ENCODE data around the gene SENP7.
"Not testable (repeated sequence)": the region's sequence is repeated elsewhere in the genome, so short reads cannot be mapped to it uniquely, and the experiment has no call there.

SENP7 gene

DNA sequence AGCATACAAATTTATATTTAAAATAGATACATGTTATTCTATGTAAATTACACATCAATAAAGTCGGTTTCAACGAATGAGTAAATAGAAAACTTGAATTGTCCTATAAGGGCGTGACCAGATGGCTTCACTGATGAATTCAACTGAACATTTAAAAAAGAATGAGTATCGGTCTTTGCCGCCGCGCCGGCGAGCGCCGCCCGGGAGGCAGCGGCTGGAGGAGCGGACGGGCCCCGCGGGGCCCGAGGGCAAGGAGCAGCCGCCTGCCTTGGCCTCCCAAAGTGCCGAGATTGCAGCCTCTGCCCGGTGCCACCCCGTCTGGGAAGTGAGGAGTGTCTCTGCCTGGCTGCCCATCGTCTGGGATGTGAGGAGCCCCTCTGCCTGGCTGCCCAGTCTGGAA is 74.4 kb downstream of the SENP7 start:
- not testable (repeated sequence) for DNase-seq

DNA sequence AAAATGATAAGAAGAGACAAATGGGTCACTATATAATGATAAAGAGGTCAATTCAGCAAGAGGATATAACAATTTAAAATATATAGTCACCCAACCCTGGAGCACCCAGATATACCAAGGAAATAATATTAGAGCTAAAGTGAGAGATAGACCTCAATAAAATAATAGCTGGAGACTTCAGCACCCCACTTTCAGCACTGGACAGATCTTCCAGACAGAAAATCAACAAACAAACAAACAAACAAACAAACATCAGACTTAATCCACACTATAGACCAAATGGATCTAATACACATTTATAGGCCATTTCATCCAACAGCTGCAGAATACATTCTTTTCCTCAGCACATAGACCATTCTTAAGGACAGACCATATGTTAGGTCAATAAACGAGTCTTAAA is 79.4 kb downstream of the SENP7 start:
- DNase-seq = no peak

DNA sequence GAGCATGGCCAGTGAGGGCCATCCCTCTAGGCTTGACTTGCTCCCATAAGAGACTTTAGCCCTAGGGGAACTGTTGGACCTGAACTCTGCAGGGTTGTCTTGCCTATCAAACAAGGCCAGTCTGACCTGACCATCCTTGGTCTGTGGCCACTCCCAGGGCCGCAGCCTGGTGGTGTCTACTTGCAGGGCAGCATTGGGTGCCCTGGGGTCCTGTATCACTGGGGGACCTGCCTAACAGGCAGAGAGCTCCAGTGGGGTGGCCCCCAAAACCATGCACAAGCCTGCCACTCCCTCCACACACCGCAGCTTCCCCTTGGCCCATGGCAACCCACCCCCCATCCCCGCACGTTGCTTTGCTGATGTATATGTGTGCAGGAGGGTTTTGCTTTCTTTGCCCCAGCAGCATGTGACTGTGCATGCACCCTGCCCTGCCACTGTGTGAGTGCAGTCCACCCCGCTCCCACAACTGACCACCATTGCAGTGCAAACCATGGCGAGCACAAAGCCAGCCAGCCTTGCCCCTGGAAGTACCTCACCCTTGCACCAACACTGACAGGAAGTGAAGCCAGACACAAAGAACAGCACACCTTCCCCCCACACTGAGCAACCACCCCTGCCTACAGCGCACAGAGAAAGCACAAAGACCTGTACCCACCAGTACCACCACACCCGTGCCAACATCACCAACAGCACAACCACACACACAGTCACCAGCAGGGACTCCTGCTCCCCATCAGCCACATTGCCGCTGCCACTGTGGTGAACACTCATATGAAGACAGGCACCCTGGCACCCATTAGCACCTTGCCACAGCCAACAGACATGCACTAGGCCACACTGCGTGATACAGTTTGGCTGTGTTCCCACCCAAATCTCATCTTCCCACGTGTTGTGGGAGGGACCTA is 88.8 kb downstream of the SENP7 start:
- DNase-seq = no peak

- no peak for DNase-seq
Measured at GRCh38 chr3:101418851-101419250, 94.2 kb downstream of the SENP7 start.

DNA sequence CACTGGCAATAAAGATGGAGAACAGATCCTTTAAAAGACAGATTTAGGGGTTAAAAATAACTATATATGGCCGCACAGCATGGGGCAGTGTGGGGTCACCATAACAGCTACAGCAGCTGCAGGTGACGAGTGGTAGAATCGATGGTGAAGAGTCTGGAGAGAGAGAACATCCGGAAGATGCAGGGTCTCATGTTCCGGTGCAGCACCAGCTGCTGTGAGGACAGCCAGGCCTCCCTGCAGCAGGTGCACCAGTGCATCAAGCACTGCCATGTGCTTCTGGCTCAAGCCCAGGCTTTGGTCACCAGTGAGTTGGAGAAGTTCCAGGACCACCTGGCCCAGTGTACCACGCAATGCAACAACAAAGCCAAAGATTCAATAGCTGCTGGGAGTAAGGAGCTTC is 98.9 kb downstream of the SENP7 start:
- DNase-seq = no peak

- DNase-seq = no peak
Measured at GRCh38 chr3:101413656-101414055, 99.4 kb downstream of the SENP7 start.

DNA sequence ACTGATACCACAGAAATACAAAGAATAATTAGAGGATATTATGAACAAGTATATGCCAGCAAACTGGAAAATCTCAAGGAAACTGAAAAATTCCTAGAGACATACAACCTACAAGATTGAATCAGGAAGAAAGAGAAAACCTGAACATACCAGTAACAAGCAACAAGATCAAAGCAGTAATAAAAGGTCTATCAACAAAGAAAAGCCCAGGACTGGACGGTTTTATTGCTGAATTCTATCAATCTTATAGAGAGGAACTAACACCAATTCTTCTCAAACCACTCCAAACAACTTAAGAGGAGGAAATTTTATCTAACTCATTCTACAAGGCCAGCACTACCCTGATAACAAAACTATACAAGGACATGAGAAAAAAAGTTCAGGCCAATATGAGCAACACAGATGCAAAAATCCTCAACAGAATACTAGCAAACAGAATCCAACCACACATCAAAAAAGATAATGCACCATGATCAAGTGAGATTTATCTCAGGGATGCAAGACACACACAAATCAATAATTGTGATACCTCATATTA is 121.5 kb downstream of the SENP7 start:
- DNase-seq = no peak

GRCh38 chr3:101388706-101389105 is 124.3 kb downstream of the SENP7 start:
- DNase-seq = no peak

DNA sequence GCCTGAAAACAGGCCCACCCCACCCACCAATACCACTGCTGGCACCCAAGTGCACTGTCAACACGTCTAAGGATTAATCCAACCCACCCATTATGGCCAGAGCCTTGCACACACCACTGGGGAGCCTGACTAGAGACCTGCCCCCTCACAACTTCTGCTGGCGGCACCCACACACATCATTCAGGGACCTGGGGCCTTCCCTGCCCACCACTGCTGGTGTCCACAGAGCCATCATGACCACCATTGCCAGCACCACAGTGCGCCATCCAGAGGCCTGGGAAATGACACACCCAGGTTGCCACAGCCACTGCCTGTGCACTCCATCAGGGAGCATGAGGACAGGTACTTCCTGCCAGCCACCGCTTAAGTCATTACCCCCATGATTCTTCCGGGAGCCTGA is 125.7 kb downstream of the SENP7 start:
- DNase-seq = no peak

- DNase-seq = no peak
Measured at GRCh38 chr3:101384426-101384825, 128.6 kb downstream of the SENP7 start.

DNA sequence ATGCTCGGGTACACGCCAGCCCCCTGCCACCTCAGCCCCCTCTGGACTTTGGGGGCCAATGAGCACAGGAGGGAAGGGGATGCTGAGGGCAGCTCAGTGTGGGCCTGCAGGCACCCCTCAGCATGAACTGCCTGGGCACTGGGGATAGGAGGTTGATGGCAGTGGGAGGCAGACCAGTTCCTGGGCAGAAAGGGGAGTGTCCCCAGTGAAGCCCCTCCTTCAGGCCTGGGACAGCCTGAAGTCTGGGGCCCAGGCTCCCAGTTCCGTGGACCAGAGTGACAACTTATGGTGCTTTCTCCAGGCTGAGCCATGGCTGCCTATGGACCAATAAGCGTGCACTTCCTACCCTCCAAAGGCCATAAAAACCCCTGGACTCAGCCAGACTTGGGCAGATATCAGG is 129.4 kb downstream of the SENP7 start:
- DNase-seq = no peak

DNA sequence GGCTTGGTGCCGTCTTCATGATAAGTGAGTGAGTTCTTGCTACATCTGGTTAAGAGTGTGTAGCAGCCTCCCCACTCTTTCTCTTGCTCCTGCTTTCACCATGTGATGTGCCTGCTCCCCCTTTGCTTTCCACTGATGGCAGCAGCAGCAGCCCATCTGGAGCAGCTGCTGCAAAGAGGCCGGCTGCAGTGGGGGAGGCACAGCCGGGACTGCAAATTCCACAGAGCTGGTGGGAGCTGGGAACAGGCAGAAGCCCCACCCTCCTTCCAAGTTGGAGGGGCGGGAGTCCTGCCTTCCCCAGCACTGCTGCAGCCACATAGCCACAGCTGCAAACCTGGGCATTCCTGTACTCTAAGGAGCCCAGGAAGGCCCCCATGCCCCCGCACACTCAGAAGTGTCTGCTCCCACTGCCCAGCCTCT is 129.8 kb downstream of the SENP7 start:
- DNase-seq = no peak

DNA sequence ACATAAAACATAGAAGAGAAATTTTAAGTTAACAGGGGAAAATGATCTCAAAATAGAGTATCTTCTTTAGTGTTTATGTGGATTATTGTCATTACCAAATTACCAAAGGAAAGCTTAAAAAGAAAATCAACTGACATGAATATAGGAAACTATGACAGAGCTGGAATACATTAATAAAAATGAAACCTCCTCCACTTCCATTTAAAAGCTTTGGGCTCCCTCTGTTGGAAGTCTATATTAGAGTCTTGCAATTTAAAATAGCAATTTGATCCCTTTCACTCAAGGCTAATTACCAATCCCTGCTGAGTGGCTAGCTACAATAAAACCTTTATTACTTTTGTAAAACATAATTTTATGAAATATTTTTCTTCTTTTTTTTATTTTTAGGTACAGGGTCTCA is 131.2 kb downstream of the SENP7 start:
- peak; percentile 48 for DNase-seq

DNA sequence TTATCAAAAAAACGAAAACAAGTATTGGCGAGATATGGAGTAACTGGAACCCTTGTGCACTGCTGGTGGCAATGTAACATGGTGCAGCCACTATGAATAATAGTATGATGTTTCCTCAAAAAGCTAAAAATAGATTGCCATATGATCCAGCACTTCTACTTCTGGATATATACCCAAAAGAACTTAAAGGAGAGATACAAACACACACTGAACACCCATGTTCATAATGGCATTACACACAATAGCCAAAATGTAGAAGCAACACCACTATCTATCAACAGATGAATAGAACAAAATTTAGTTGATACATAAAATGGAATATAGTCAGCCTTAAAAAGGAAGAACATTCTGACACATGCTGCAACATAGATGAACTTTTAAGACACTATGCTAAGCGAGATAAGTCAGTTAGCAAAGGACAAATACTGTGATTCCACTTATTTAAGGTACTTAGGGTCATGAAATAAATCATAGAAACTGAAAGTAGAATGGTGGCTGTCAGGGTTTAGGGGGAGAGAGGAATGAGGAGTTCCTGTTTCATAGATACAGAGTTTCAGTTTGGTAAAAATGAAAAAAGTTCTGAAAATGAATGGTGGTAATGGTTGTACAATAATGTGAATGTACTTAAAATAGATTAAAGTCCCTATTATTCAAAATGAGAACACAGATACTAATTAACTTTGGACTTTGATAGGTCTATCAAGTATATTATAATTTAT is 133.2 kb downstream of the SENP7 start:
- peak; percentile 76 for DNase-seq

DNA sequence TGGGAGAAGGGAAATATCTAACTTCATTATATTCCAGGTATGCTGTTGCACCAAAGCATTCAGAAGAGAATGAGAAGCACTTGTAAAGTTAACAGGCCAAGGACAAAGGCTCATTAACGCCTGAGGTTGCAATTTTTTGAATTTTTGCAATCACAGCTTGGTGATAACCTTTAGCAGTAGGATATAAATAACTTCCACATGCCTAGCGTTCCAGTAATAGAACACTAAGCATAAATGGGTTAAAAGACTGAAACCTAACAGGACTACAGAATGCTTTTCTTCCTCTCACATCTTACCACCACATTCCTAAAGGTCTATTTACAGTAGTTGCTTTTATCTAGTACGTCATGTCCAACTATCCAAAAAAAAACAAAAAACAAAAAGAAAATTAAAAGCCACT is 135.2 kb downstream of the SENP7 start:
- DNase-seq = no peak

- no peak for DNase-seq
Measured at GRCh38 chr3:101377209-101377608, 135.8 kb downstream of the SENP7 start.

GRCh38 chr3:101375586-101375985 is 137.4 kb downstream of the SENP7 start:
- DNase-seq = no peak

DNA sequence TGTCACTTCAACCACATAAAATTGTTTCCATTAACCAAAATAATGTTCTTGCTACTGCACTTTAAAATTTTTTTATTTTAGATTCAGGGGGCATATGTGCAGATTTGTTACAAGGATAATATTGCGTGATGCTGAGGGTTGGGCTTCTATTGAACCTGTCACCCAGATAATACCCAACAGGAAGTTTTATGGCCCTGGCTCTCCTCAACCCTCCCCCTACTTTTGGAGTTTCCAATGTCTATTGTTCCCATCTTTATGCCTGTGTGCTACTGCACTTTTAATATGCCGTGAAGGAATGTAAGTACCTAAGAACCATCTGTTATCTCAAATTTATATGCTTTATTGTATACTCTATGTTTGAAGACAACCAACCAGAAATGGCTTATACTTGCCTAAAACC is 150.6 kb downstream of the SENP7 start:
- DNase-seq = no peak

- DNase-seq = no peak
Measured at GRCh38 chr3:101351829-101352228, 161.2 kb downstream of the SENP7 start.

DNA sequence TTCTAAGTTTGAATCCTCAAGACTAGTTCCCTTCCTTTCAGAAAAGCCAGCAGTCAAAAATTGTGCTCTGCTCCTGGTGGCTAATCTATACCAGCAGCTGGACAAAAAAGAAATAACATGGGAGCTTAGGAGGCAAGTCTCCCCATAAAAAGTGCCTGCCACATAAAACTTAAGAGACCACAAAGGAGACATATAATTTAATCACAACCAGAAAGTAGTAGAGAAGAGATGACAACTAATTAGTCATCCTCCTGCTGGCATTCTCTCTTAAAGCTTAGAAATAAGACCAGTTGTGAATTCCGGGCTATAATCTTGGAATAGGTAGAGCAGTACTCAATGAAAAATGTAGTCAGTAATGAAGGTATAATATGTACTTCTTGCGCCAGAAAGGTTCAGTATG is 172.4 kb downstream of the SENP7 start:
- no peak for DNase-seq

DNA sequence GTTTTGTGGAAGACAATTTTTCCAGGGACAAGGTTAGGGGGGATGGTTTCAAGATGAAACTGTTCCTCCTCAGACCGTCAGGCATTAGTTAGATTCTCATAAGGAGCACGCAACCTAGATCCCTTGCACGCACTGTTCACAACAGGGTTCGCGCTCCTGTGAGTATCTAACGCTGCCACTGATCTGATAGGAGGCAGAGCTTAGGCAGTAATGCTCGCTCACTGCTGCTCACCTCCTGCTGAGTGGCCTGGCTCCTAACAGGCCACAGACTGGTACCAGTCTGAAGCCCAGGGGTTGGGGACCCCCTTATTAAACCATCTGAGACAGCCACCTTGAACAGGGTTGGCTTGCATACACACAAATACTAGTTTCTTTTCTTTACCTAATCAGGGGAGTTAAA is 179.1 kb downstream of the SENP7 start:
- no peak for DNase-seq

DNA sequence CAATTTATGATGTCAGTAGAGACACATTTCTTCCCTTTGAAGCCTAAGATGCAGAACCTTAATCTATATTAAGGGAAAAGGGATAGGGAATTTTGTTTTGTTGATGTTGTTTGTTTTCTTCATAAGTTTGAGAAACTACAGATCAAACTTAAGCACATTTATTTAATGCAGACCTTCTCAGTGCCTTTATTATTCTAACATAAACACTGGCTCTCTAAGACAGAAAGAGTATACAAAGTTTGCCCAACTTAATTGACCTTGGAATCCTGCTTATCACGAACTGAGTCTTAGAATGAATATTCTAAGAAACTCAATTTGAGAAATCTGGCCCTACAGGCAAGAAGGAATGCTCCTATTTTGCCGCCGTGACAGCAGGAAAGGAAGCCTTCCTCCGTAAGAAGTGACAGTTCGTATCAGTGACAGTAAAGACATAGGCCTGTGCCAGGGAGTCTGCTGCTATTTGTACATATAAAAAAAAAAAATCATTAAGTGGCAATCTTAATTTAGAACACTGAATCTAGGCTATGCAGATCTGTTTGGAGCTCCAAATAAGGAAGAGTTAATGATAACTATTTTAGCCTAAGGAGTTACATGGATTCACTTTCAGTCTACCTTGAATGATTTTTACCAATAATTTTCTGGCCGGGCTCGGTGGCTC is 183.9 kb downstream of the SENP7 start:
- no peak for DNase-seq

DNA sequence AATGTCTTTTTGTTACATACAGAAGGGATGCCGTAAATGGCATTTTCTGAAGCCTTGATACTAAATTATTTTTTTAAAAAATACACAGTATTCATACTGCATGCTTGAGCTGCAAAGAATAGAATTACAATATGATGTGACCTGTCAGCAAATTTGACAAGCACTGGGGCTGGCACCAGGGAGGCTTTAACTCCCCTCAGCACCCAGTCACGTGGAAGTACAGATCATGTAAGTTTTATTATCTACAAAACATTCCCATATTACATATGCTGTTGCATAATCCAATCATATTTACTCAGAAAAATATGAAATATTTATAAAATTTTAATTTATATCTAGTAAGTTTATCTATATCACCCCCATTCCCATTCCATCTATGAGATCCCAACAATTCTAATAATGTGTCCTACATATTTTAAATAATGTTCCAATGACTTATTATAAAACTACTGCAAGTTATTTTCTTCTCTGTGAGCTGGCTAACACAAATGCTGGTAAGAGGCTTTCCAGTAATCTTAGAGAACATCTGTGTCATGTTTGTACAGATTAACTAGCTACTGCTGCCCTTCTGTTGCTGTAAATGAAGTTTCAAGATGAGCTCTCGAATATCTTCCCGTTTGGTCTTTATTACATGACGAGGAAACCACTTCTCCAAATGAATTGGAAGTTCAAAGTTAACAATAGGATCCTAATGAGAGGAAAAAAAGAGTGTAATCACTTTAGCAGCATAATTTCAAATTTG is 187.4 kb downstream of the SENP7 start:
- DNase-seq = no peak
